SK-N-MC (cell line): ENCODE data around the gene HHIPL2.

ENCODE experiments used
- DNase-seq: peaks from one replicate; pipeline ENCODE4 v3.0.0-alpha.2; 2011; ENCODE audit warnings: low read depth, low spot score
- H3K27ac ChIP-seq: fragments of 200-600 bp; sonication (generic); 2 replicates; pipeline ENCODE4 v1.5.1; 2016; ENCODE audit warnings: mixed run types
- H3K36me3 ChIP-seq: fragments of 200-600 bp; sonication (generic); 2 replicates; pipeline ENCODE4 v1.6.1; 2017; ENCODE audit warnings: antibody characterized with exemption, low read length, mixed read lengths; ENCODE audit not compliant: insufficient read depth
- H3K4me3 ChIP-seq: fragments of 200-600 bp; sonication (generic); 2 replicates; pipeline ENCODE4 v1.5.1; 2016
- H3K9ac ChIP-seq: fragments of 200-600 bp; sonication (generic); 2 replicates; pipeline ENCODE4 v1.8.0; 2017; ENCODE audit warnings: mixed run types, mixed read lengths; ENCODE audit not compliant: insufficient read length
- H3K9me3 ChIP-seq: fragments of 200-600 bp; sonication (generic); 2 replicates; pipeline ENCODE4 v1.6.1; 2017; ENCODE audit warnings: low read depth, mild to moderate bottlenecking, antibody characterized with exemption, low read length, moderate library complexity, mixed read lengths
- EZH2 ChIP-seq: fragments of 200-600 bp; sonication (generic); IDR thresholded peaks from one replicate; pipeline ENCODE4 v1.6.1; 2017; ENCODE audit warnings: antibody characterized with exemption
- FOXP2 ChIP-seq: optimal IDR thresholded peaks from 2 replicates; pipeline ENCODE3; 2011; ENCODE audit warnings: mild to moderate bottlenecking, moderate library complexity; ENCODE audit not compliant: insufficient read depth; ENCODE audit errors: extremely low read length, control extremely low read depth
- POLR2AphosphoS5 ChIP-seq: IDR thresholded peaks from 2 replicates; pipeline ENCODE4 v1.6.1; 2012; ENCODE audit warnings: mild to moderate bottlenecking, low read depth, low read length, borderline replicate concordance

Gene HHIPL2

GRCh38 chr1:222582099-222582774 is 34.3 kb upstream of the HHIPL2 start:
- H3K36me3 ChIP-seq, result peaks cover 57% of the 10 kb centered on the region
- H3K9me3 ChIP-seq, result no peaks in the 10 kb centered on the region
- H3K9ac ChIP-seq, result no peak overlapping the region
- DNase-seq, result no peak
- no peak for TF ChIP-seq EZH2
- no peak for TF ChIP-seq POLR2AphosphoS5
- no peak for TF ChIP-seq FOXP2
- H3K27ac ChIP-seq, result no peak overlapping the region
- no peak overlapping the region for H3K4me3 ChIP-seq

DNA sequence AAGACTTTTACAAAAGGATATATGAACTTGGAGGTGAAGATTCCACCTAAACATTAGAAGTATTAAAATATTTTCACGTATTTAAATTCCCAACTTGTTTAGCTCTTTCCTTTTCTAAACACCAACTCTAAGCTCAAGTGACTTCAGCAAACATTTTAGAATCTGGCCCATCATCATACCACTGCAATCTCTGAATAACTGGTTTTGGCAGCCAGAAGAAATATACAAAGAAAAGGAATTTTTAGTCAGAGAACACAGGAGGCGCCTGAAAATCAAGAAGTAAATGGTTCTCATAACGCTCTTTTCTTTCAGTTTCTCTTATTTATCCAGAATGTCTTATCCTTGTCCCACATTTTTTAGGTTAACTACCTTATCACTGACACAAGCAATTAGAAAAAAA is 31.4 kb upstream of the HHIPL2 start:
- Histone ChIP-seq H3K36me3 (peaks cover 53% of the 10 kb centered on the region), H3K4me3 (no peak overlapping the region), H3K9me3 (no peaks in the 10 kb centered on the region), H3K27ac (no peak overlapping the region), H3K9ac (no peak overlapping the region)
- TF ChIP-seq POLR2AphosphoS5, result no peak
- DNase-seq, result no peak

DNA sequence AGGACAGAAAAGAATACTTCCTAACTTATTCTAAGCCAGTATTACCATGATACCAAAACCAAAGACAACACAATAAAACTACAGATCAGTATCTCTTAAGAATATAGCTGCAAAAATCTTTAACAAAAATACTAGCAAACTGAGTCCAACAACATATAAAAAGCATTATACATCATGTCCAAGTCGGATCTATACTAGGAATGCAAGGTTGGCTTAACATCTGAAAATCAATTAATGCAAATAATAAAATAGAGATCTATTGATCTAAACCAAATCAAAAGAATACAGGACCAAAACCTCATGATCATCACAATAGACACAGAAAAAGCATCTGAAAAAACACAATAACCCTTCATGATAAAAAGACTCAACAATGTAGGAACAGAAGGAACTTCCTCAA is 22.9 kb upstream of the HHIPL2 start:
- Histone ChIP-seq H3K27ac (no peak overlapping the region), H3K9ac (no peak overlapping the region), H3K9me3 (no peaks in the 10 kb centered on the region; the same call in 1 of the 2 replicates), H3K36me3 (peaks cover 77% of the 10 kb centered on the region), H3K4me3 (no peak overlapping the region)
- TF ChIP-seq EZH2 (no peak), FOXP2 (no peak), POLR2AphosphoS5 (no peak)
- no peak for DNase-seq

DNA sequence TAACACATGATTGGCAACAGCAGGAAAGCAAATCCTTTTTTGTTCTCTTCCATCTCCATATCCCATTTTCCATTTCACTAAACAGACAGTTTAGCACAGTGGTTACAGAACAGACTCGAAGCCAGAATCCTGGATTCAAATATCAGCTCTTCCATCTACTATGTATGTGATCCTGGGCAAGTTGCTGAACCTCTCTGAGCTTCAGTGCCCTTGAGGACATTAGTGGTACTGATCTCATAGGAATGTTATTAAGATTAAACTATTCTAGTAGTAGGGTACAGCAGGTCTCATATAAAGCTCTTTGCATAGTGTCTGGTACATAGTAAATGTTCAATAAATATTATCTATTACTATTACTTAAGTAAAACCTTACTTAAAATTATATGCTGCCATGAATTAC is 13.8 kb upstream of the HHIPL2 start:
- no peak overlapping the region for H3K9ac ChIP-seq
- no peak for DNase-seq

GRCh38 chr1:222557574-222557973 is 9.7 kb upstream of the HHIPL2 start:
- H3K9ac ChIP-seq, result no peak overlapping the region
- no peak for DNase-seq
- H3K27ac ChIP-seq, result no peak overlapping the region
- no peaks in the 10 kb centered on the region for H3K9me3 ChIP-seq
- no peak for TF ChIP-seq FOXP2
- TF ChIP-seq EZH2, result no peak
- no peak for TF ChIP-seq POLR2AphosphoS5
- H3K4me3 ChIP-seq, result no peak overlapping the region
- H3K36me3 ChIP-seq, result peaks cover 48% of the 10 kb centered on the region

More for the DNA sequence above, 13.8 kb upstream of the HHIPL2 start:
- Histone ChIP-seq H3K4me3 (no peak overlapping the region), H3K27ac (no peak overlapping the region), H3K36me3 (peaks cover 54% of the 10 kb centered on the region), H3K9me3 (no peaks in the 10 kb centered on the region)
- TF ChIP-seq POLR2AphosphoS5 (no peak), EZH2 (no peak), FOXP2 (no peak)

GRCh38 chr1:222557148-222557547 is 9.2 kb upstream of the HHIPL2 start:
- Histone ChIP-seq H3K36me3 (peaks cover 44% of the 10 kb centered on the region), H3K9me3 (no peaks in the 10 kb centered on the region), H3K9ac (no peak overlapping the region), H3K27ac (no peak overlapping the region), H3K4me3 (no peak overlapping the region)
- TF ChIP-seq EZH2 (no peak), POLR2AphosphoS5 (no peak), FOXP2 (no peak)
- DNase-seq, result no peak

GRCh38 chr1:222555992-222556615 is 8.2 kb upstream of the HHIPL2 start:
- Histone ChIP-seq H3K9ac (no peak overlapping the region), H3K36me3 (peaks cover 36% of the 10 kb centered on the region), H3K9me3 (no peaks in the 10 kb centered on the region), H3K4me3 (no peak overlapping the region), H3K27ac (no peak overlapping the region)
- TF ChIP-seq POLR2AphosphoS5 (no peak), EZH2 (no peak), FOXP2 (no peak)
- no peak for DNase-seq

DNA sequence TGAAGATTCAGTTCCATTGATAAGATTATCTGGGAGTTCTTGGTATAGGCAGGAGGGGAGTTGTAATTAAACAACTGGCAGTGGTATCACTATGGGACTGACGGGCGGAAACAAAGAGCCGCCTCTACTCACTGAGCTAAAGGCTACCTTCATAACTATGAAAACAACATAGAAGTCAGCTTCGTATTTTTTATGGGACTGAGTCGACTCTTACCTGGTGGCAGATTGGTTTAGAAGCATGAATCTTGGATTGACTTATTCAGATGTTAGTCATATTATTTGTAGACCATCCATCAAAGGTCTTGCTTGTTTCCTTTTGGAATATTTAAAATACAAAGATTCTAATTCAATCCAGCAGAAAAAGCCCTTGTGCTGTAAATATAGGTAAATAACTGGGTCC is 6.3 kb upstream of the HHIPL2 start:
- H3K36me3 ChIP-seq, result peaks cover 17% of the 10 kb centered on the region; the same call in 1 of the 2 replicates
- no peak overlapping the region for H3K27ac ChIP-seq
- no peak for DNase-seq
- H3K9ac ChIP-seq, result no peak overlapping the region
- H3K9me3 ChIP-seq, result no peaks in the 10 kb centered on the region
- TF ChIP-seq FOXP2, result no peak
- H3K4me3 ChIP-seq, result no peak overlapping the region

- H3K4me3 ChIP-seq, result no peak overlapping the region
- no peaks in the 10 kb centered on the region for H3K9me3 ChIP-seq
- H3K36me3 ChIP-seq, result peaks cover 14% of the 10 kb centered on the region; the same call in 1 of the 2 replicates
- DNase-seq, result no peak
- no peak overlapping the region for H3K27ac ChIP-seq
- H3K9ac ChIP-seq, result no peak overlapping the region
- TF ChIP-seq EZH2 (no peak), POLR2AphosphoS5 (no peak), FOXP2 (no peak)
Measured at GRCh38 chr1:222552882-222553281, 5.0 kb upstream of the HHIPL2 start.

- Histone ChIP-seq H3K9ac (no peak overlapping the region), H3K27ac (peak overlapping the region; percentile 77; the same call in 1 of the 2 replicates), H3K36me3 (no peaks in the 10 kb centered on the region), H3K4me3 (peak overlapping the region; percentile 57), H3K9me3 (no peaks in the 10 kb centered on the region)
- TF ChIP-seq EZH2 (no peak), FOXP2 (no peak), POLR2AphosphoS5 (no peak)
- no peak for DNase-seq
Measured at GRCh38 chr1:222547260-222547614, 667 bp downstream of the HHIPL2 start.
